Midbrain (tissue), 1 donor: ENCODE results near the gene CDK1.

ENCODE experiments used
- DNase-seq: peaks from one replicate; lab custom pipeline; 2025; lab: John Stamatoyannopoulos, UW

Gene CDK1

DNA sequence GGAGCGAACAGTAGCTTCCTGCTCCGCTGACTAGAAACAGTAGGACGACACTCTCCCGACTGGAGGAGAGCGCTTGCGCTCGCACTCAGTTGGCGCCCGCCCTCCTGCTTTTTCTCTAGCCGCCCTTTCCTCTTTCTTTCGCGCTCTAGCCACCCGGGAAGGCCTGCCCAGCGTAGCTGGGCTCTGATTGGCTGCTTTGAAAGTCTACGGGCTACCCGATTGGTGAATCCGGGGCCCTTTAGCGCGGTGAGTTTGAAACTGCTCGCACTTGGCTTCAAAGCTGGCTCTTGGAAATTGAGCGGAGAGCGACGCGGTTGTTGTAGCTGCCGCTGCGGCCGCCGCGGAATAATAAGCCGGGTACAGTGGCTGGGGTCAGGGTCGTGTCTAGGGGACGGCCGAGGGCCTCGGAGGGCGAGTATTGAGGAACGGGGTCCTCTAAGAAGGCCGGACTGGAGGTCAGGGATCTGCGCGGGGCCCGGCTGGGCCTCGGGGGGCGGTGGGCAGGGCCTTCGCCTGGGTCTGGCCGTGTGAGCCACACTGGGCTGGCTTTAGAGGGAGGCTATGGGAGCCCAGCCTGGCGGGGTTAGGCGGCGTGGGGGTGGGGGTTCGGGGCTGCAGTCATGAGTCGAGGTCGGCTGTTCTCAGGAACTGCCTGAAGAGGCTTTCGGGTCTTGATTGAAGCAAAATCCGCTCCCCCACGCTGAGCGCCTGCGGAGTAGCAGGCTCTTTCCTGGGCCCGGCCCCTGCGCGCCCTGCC is at the start of gene CDK1:
CDK1 (plus strand) TSS at position 265 of the 757 bp plus-strand sequence. CDS start 1,688 bp downstream, outside the sequence.
- peak; percentile 98 for DNase-seq

DNA sequence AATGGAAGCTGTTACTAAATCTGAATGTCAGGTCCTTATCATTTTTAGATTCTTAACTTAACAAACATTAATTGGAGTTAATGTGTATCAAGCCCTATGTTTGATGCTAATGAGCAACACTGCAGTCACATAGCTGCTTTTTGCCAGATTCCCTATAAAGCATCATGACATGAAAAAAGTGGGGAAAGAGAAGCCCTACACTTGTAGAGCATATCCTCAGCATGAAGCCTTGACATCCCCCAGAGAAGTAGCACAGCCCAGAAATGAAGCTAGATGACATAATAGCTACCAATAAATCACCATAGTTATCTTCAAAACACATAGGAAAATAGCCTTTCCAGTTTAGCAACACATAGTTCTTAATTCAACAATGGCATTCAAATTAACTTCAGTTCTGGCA is 49.2 kb upstream of the CDK1 start:
- DNase-seq = no peak

DNA sequence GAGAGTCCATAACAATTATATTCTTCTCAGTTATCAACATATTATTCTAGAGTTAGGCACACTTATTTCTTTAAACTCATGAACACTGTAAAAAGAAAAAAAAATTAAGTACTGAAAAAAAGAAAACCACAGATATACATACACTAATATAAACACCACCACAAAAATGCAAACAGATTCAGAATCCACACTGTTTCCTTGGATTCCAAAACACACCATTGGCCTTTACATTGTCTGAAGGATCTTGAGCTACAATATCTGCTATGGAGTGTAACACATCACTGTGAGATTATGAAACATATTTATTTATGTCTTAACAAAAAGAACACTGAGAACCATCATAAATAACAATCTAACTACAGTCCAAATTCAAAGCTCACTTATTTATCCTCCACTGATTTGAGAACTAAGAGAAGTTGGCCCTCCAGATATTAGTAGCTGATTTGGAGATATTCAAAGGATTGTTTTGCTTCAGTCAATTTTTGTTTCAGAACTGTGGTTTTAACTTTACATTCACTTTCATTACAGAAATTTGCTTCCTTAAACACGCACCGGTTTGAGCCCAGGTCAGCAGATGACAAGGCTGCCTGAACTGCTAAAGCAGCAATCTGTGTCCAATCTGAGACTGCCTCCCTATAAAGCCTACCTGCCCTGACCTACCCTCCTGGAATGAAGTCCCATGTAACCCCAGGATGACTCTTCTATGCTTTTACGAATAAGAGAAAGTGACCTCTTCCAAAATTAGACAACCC is 47.0 kb upstream of the CDK1 start:
- DNase-seq = no peak

DNA sequence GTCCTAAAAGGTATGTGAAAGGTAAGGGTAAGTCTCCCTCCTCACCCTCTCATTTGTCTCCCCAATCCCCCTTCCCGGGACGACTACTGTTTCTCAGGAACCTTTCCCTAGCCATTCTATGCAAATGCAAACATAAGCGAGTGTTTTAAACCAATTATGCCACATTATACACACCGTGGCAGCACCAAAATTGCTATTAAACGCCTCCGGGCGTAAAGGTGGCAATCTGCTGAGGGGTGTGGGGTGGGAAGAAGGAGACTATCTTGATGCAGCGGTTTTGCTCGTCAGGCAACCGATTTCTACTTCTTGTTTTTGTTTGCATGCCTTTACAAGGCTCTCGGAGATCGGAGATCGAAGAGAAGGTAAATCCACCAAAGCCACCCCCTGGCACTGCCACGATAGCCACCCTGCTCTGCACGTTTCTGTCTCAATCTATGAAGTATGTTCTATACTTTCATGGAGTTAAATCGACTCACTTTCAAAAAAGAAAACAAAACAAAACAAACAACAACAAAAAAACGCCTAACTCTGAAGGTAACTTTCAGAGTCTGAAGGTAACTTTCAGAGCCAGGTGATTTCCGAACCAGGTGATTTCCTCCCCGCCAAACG is 46.0 kb upstream of the CDK1 start:
- DNase-seq = no peak

DNA sequence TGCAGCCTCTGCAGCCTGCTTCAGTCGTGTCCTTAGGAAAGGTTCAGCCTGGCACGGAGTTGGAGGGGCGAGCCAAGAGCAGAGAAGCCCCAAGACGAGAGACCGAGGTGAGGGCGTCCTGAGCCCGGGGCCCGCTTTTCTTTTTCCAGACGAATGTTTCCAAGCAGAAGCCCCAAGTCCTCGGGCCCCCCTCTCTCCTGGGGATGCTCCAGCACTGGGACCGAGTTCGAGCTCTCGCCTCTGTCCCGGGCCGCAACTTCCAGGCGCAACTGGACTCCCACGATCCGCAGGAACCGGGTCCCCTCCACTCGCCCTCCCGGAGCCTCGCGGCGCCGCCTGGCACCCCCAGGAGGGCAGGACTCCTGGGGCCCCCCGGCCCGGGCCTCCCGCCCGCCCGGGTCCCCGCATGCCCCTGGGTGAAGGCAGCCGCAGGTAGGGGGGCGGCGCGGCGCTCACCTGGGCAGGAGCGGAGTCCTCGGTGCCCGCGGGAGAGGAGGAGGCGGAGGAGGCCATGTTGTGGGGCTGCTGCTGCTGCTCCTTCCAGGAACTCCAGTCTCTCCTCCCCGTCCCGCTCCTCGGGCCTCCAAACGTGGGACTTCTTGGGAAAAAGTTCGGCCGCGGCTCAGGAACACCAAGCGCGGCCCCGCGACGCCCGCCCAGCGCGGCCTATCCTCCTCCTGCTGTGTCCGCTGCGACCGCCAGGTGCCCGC is 45.3 kb upstream of the CDK1 start:
- no peak for DNase-seq

DNA sequence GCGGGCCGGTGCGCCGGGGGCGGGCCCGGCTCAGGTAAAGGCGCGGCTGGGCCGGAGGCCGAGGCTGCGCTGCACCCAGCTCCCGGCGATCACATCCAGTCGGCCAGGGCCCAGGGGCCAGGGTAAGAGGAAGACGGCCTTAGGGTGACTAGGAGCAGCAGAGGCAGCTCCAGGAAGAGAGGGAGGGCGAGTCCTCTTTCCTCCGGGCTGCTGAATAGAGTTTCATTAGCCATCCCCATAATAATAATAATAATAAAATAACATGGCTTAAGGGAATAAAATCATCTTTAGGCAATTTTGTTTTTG is 44.8 kb upstream of the CDK1 start:
- DNase-seq = no peak

DNA sequence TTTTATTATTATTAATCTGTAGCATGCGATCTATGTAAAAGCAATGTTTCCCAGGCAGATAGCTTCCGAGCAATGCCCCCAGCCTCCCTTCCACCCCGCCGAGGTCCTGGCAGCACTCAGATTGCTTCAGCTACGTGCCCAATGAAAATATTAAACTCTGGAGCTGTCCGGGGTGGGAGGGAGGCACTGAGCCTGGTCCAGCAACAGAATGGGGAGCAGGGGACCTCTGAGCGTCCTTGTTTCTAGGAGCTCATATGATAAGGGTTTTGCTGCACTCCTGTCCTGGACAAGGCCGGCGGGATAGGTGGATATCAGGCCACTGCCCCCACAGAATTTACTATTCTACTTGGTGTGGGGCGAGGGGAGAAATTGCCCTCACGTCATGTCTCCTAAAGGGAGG is 44.5 kb upstream of the CDK1 start:
- no peak for DNase-seq

DNA sequence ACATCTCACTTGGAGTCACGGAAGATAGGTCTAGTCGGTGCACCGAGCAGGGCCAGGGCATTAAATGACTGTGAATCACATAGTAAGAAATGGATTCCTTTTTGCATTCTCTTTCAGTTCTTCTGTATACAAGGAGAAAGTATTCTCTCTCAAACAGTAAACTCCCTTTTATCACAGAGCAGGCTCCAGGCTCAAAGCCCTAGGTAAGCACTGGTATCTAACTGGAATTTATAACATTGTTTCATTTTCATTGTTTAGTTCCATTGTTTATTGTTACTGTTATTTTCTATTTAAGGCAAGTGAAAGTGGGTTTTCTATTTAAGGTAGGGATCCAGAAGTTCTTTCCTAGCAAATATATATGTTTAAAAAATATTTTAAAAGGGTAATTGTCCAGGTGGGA is 44.1 kb upstream of the CDK1 start:
- DNase-seq = no peak

DNA sequence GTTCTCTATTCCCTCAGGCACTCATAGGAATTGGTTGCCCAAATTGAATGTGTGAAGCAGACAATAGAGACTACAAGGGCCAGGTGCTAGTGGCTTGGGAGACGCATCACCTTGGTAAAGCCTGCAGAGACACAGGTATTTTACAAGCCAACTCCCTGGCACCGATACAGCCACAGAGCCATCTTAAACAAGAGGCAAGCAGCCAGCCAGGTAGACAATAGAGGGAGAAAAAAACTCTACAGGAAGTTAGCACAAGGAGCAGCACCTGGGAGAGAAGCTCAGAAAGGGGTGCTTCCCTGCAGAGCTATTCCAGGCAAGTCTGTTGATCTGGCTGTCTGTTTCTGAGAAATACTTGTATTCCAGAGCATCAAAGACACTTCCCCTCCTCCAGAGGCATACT is 43.0 kb upstream of the CDK1 start:
- no peak for DNase-seq

DNA sequence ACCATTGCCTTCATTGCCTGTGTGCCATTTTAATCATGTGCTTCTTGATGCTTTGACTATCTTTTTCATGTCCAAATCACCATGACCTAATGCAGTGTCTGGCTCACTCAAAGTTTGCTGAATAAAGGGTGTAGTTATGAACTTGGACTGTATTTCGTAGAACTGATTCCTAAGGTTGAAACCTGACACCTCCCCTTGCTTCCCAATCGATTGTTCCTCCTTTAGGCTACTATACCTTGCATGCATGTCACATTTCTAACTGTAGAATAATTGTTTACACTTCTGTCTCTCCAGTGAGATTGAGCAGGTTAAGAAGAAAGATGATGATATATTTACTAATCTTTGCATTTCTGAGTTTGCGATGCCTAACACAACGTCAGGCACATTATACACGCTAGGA is 41.0 kb upstream of the CDK1 start:
- DNase-seq = no peak

DNA sequence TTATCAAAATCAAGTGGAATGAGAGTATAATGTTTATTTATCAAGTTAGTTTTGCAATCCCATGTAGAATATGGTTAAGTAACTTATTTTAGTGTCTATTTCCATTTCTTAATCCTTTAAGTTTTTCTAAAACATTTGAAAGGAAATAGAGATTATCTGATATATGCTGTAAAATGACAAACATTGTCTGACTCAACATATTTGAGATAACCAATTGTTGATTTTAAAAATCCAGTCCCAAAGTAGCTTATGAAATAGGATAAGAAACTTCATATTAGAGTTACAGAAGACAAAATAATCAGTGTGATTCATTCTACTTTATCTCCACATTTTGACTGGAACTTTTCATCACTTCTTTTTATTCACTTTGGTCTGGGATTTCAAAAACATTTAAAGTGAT is 38.7 kb upstream of the CDK1 start:
- no peak for DNase-seq

DNA sequence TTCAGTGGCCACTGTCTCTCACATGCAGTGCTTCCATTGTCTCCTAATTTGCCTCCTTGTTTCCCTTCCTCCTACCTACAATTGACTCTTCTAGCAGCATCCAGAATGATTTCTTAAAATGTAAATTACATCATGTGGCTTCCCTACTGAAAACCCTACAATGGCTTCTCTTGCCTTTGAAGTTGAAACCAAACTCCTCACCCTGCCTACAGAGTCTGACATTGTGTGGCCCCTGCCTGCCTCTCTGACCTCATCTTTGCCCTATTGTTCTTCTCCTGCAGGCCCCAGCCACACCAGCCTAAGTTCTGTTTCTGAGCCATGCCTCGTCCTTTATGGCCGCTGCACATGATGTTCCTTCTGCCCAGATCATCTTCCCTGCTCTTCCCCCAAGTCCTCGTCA is 35.8 kb upstream of the CDK1 start:
- no peak for DNase-seq

DNA sequence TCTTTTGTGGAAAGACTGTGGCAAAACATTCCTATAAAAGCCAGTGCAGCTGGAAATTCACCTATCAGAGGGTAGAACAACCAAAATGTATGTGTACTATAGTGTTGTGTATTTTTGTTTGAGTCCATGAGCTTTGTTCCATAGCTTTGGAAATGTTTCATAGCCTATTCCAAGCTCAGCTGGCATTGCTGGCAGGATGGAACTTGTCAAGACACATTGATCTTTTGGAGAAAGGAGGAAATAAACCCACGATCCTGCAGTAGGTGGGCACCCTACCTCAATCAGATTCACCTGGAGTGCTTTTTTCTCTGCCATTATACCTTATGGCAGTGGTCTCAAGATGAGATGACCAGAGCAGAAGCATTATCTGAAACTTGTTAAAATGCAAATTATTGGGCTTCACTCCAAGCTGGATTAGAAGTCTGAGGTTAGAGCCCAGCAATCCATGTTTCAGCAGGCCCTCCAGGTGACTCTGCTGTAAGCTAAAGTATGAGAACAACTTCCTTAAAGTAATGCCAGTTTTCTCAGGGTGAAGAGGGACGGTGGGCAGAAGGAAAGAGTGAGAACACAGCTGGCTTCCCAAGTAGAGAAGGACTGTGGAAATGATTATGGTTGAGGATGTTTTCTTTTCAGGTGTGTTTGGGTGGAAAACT is 30.3 kb upstream of the CDK1 start:
- DNase-seq = no peak

DNA sequence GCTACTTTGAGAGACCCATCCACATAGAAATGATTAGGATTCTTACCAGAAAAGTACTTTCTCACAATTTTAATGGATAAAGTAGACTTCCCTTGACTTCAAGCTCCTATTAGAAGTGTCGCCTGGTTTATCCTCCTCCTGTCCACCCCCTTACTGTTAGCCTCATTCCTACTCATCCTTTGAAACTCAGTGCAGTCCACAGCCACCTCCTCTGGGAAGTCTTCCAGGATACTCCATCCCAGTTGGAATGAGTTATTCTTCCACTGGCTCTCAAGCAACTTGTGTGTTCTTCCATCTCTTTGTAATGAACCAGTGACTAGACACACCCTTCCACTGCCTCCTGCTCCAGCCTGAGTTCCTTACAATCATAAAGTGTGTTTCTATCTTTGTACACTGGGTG is 25.1 kb upstream of the CDK1 start:
- no peak for DNase-seq

DNA sequence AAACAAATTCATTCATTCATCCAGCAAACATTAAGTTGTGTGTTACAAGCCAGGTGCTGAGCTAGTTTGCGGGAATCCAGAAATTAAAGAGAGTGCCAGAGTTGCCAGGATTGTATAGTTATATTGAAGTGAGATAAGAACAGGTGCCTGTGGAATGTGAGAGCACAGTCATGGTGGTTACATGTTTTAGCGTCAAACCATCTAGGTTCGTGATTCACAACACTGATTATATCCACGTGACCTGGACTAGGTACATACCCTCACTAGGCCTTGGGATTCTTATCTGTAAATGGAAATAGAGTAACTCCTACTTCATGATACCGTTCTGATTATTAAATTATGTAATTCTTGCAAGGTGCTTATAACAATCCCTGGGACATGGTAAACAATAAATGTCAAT is 24.5 kb upstream of the CDK1 start:
- no peak for DNase-seq

DNA sequence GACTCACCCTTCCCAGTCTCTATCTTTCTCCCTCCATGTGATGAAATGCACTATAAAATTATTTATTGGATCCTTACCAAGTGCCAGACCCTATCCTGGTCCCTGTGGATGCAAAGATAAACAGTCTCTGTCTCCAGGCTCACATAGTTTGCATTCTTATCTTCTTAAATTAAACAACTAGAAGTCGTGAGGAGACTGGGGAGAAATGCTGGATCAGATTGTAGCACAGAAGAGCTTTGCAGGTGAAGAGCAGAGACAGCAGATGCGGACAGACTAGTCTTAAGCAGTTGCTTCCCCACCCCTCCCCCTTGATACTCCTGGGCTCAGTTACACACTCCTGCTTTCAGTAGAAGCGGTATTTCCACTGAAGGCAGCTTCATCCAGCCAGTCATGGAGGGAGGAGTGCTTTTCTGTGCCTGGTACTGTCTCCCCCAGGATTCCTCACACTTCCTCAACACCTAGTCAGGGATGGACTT is 20.8 kb upstream of the CDK1 start:
- DNase-seq = no peak

DNA sequence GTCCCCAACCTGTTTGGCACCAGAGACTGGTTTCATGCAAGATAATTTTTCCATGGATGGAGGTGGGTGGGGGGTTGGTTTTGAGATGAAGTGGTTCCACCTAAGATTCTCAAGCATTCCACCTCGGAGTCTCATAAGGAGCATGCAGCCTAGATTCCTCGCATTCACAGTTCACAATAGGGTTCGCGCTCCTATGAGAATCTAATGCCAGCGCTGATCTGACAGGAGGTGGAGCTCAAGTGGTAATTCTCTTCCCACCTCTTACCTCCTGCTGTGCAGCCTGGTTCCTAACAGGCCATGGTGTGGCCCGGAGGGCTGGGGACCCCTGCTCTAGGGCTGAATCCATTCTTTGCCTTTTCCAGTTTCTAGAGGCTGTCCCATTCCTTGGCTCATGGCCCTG is 19.1 kb upstream of the CDK1 start:
- no peak for DNase-seq

DNA sequence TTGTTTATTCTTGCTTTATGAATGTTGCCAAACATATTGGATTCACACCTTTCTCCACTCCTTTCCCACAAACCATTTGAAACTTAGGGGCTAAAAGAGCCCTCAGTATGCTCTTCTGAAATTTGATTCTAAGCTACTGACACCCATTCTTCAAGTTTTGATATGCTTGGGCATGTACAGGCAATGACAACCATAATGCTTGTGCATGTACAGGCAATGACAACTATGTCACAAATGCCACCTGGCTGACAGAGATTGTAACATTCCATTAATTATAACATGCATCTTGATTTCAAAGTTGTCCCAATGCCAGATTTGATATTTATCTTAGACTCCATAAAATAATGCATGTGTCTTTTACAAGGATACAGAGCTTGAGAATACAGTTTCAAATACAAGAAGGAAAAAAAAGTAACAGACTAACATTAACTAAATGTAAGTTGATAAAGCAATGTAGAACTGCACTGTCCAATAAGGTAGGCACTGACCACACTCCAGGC is 17.5 kb upstream of the CDK1 start:
- no peak for DNase-seq

DNA sequence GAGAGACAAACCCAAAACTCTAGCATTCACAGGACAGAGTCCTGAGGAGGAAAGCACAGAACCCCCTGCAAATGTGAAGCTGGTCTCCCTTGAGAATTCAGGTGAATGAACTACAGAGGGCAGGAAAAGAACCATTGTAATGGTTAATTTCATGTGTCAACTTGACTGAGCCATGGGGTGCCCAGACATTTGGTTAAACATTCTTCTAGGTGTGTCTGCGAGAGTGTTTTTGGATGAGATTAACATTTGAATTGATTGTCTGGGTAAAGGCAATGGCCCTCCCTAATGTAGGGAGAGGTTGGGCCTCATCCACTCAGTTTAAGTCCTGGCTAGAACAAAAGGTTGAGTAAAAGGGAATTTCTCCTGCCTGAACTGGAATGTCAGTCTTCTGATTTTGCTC is 15.7 kb upstream of the CDK1 start:
- DNase-seq = no peak

DNA sequence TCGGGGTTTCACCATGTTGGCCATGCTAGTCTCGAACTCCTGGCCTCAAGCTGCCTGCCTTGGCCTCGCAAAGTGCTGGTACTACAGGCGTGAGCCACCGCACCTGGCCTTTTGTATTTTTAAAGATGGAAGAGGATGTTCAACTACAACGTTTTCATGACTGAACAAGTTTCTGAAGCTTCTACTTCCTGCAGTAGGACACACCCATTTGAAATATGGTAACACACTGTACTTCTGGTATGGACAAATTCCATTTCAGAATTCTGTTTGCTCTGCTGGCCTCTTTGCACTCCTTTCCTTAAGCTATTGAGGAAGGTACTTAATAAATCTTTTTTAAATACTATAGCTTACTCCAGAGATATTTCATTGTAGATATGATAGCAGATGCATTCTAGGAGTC is 10.9 kb upstream of the CDK1 start:
- no peak for DNase-seq

DNA sequence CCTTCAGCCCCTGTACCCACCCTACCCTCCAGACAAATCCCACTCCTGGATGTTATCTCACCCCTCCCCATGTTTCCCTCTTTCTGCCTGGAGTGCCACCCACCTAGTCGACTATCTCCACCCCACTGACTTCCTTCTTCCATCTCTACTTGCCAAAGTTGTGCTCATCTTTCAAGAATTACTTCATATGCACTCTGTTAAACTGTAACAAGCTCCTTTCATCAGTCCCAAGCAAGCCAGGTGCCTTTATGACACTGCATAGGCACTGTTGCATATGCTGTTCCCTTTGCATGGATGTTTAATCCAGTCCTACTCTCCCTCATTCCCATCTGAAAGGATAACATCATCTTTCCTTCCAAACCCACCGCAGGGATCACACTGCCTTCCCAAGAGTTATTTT is 8.9 kb upstream of the CDK1 start:
- no peak for DNase-seq

DNA sequence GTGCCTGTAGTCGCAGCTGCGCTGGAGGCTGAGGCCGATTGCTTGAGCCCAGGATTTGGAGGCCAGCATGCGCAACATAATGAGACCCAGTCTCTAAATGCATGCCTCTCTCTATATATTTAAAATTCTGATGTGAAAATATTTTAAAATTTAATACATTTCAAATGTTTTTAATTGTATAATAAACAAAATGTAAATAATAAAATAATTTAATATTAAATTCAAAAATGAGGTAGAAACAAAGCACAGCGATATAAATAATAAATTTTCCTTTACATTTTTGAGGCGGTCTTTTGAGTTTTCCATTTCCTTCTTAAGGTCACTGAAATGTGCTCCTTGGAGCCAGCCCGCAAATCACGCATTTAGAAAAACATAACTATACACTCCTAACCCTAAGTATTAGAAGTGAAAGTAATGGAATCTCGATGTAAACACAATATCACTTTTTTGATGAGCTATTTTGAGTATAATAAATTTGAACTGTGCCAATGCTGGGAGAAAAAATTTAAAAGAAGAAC is 523 bp upstream of the CDK1 start:
- DNase-seq = no peak
